Endothelial cell of umbilical vein (primary cell): Measurements from ENCODE around the gene MARK3. TPM values are rescaled to one million over a fixed set of nuclear protein-coding genes. Genes with fewer than 3 reads are reported as not detected.

Experiments
- BruUV-seq: library from RNA; stranded (reverse); fragments of 400-500 nt; replicated peaks from 2 replicates; lab custom pipeline; 2021; lab: Mats Ljungman, UMichigan
- CTCF ChIA-PET: fragments of 300-600, 350-600 bp; sonication (Branson Sonifier 250); formaldehyde crosslinking; loops from one replicate; lab custom pipeline; 2021; ENCODE audit warnings: antibody characterized with exemption, inconsistent platforms; lab: Charles Lee
- POLR2A ChIA-PET: fragments of 300-600, 350-600 bp; sonication (Branson Sonifier 250); formaldehyde crosslinking; loops from one replicate; lab custom pipeline; 2021; ENCODE audit warnings: antibody characterized with exemption, inconsistent platforms; lab: Charles Lee
- DNase-seq: peaks from one replicate; pipeline ENCODE4 v3.0.0-alpha.2; 2011; ENCODE audit warnings: low read depth, low spot score
- FAIRE-seq: peaks from 2 replicates; lab custom pipeline; 2011; peaks lifted over from hg19 to GRCh38; lab: Jason Lieb, UNC
- H2AFZ ChIP-seq: 2 replicates; pipeline ENCODE4 v1.6.0; 2012; ENCODE audit warnings: low read depth, low read length, control low read depth, inconsistent platforms
- H3K27ac ChIP-seq: 2 replicates; pipeline ENCODE4 v1.5.1; 2011; ENCODE audit warnings: low read depth, mild to moderate bottlenecking, control low read depth, low read length, moderate library complexity; ENCODE audit not compliant: insufficient read depth
- H3K27me3 ChIP-seq, 2 experiments: 2 replicates each; pipeline versions ENCODE4 v1.6.0 to v1.6.1; 2011; ENCODE audit warnings: low read length in 2 of 2, mixed read lengths in 1 of 2; ENCODE audit not compliant: control insufficient read depth in 2 of 2, insufficient read depth in 2 of 2
- H3K36me3 ChIP-seq, 2 experiments: 2 replicates in 1 of 2; 3 replicates in 1 of 2; pipeline ENCODE4 v1.5.1; 2011; ENCODE audit warnings: low read length in 2 of 2, mild to moderate bottlenecking in 1 of 2, moderate library complexity in 1 of 2; ENCODE audit not compliant: control insufficient read depth in 2 of 2, insufficient read depth in 2 of 2; ENCODE audit errors: extremely low read depth in 1 of 2
- H3K4me1 ChIP-seq: 3 replicates; pipeline ENCODE4 v1.5.1; 2011; ENCODE audit warnings: mild to moderate bottlenecking, low read length; ENCODE audit not compliant: control insufficient read depth, insufficient read depth; ENCODE audit errors: extremely low read depth
- H3K4me2 ChIP-seq: 2 replicates; pipeline ENCODE4 v1.6.1; 2011; ENCODE audit warnings: low read length, control low read depth, mixed read lengths; ENCODE audit not compliant: insufficient read depth
- H3K4me3 ChIP-seq, 3 experiments: fragments of 200-600 bp in 1 of 3; sonication (generic), shearing (Covaris generic) in 1 of 3; replicated peaks in 1 of 3; 2 replicates each; pipeline ENCODE4 v1.5.1; 2011 to 2016; ENCODE audit warnings: control low read depth in 3 of 3, low read length in 3 of 3, mild to moderate bottlenecking in 2 of 3, inconsistent platforms in 1 of 3, low read depth in 1 of 3, moderate library complexity in 1 of 3; ENCODE audit not compliant: insufficient read depth in 1 of 3
- H3K79me2 ChIP-seq: 2 replicates; pipeline ENCODE4 v1.6.0; 2012; ENCODE audit warnings: low read length, inconsistent platforms; ENCODE audit not compliant: control insufficient read depth, insufficient read depth
- H3K9ac ChIP-seq: replicated peaks from 2 replicates; pipeline ENCODE3; 2011; ENCODE audit warnings: low read length, control low read depth; ENCODE audit not compliant: insufficient read depth; ENCODE audit errors: extremely low read depth
- H3K9me1 ChIP-seq: replicated peaks from 3 replicates; pipeline ENCODE4 v1.6.0; 2011; ENCODE audit warnings: mild to moderate bottlenecking, low read length; ENCODE audit not compliant: control insufficient read depth, insufficient read depth; ENCODE audit errors: extremely low read depth
- H3K9me3 ChIP-seq: replicated peaks from 2 replicates; pipeline ENCODE4 v1.5.1; 2012; ENCODE audit warnings: low read length, inconsistent platforms; ENCODE audit not compliant: control insufficient read depth, insufficient read depth
- H4K20me1 ChIP-seq: replicated peaks from 2 replicates; pipeline ENCODE3; 2011; ENCODE audit warnings: mild to moderate bottlenecking, low read length; ENCODE audit not compliant: control insufficient read depth, insufficient read depth; ENCODE audit errors: extremely low read depth
- EZH2 ChIP-seq: IDR thresholded peaks from 2 replicates; pipeline ENCODE4 v1.6.1; 2012; ENCODE audit warnings: borderline replicate concordance, low read depth, mild to moderate bottlenecking, moderate library complexity, low read length, inconsistent platforms; ENCODE audit not compliant: severe bottlenecking
- FOS ChIP-seq: IDR thresholded peaks from 2 replicates; pipeline ENCODE4 v1.6.1; 2011; ENCODE audit warnings: mild to moderate bottlenecking, low read length, moderate library complexity, borderline replicate concordance; ENCODE audit not compliant: insufficient read depth
- GATA2 ChIP-seq: IDR thresholded peaks from 2 replicates; pipeline ENCODE4 v1.7.0; 2011; ENCODE audit warnings: low read depth, mild to moderate bottlenecking, moderate library complexity, mixed read lengths, low read length; ENCODE audit not compliant: insufficient read length, insufficient read depth
- JUN ChIP-seq: IDR thresholded peaks from 2 replicates; pipeline ENCODE4 v1.6.1; 2011; ENCODE audit warnings: borderline replicate concordance, low read depth; ENCODE audit not compliant: insufficient read length, insufficient read depth
- MYC ChIP-seq: IDR thresholded peaks from one replicate; pipeline ENCODE4 v1.6.1; 2011; ENCODE audit warnings: mild to moderate bottlenecking, low read depth, low read length
- POLR2A ChIP-seq: IDR thresholded peaks from 2 replicates; pipeline ENCODE4 v1.6.1; 2012; ENCODE audit warnings: low read depth, mild to moderate bottlenecking, control low read depth, low read length
- POLR2AphosphoS5 ChIP-seq: IDR thresholded peaks from 2 replicates; pipeline ENCODE4 v1.6.1; 2012; ENCODE audit warnings: low read depth, mild to moderate bottlenecking, control low read depth, low read length, moderate library complexity; ENCODE audit not compliant: insufficient read depth
- dilution Hi-C: fragments of 300-500 bp; cut with MboI; formaldehyde crosslinking; loops from one replicate; pipeline ENCODE4 v1.15.0; 2019; ENCODE audit warnings: low sequenced_read_pairs; ENCODE audit not compliant: extremely low pct_ligation_motif_present
- intact Hi-C: fragments of 100-400 bp; cut with micrococcal nuclease; formaldehyde crosslinking; loops from one replicate; pipeline ENCODE4 v1.10.0; 2022
- polyA plus RNA-seq, 4 experiments: library from polyadenylated mRNA; depleted of rRNA in 3 of 4; stranded (reverse) in 3 of 4; unstranded in 1 of 4; fragments of >200 nt; gene quantifications; 2 replicates each; pipeline versions ENCODE4 v1.2.1 to v1.2.3, GENCODE V29; 2011 to 2012; ENCODE audit warnings: missing spikeins in 1 of 4
- total RNA-seq: library from RNA; stranded (reverse); gene quantifications from 2 replicates; pipeline ENCODE4 v1.2.3, GENCODE V29; 2021
- TF ChIP-seq, protein P1 (sequence below), 2 donors: IDR thresholded peaks; 1 replicate in 1 of 2; 2 replicates in 1 of 2; pipeline ENCODE4 v1.5.1; 2011; ENCODE audit warnings: low read length in 2 of 2, mild to moderate bottlenecking in 2 of 2, moderate library complexity in 2 of 2, control low read depth in 1 of 2, inconsistent platforms in 1 of 2, low read depth in 1 of 2; ENCODE audit not compliant: insufficient read depth in 1 of 2; ENCODE audit errors: extremely low read depth in 1 of 2
- TF ChIP-seq, protein P2 (sequence below): IDR thresholded peaks from 2 replicates; pipeline ENCODE4 v1.6.1; 2011; ENCODE audit not compliant: insufficient read depth, insufficient read length

MARK3 gene
- total and polyA plus RNA-seq, 2 donors (not counting 3 experiments of a cell fraction or from before 2014, with no cell fraction given) = 46.6 to 96.1 TPM

- dilution Hi-C loops = no loop called here
- FAIRE-seq = no peak
- Histone ChIP-seq H3K4me2 (no peak overlapping the region), H3K9ac (no peak overlapping the region), H4K20me1 (no peaks in the 10 kb centered on the region), H3K4me1 (no peaks in the 10 kb centered on the region), H2AFZ (no peak overlapping the region), H3K27me3 (no peaks in the 10 kb centered on the region), H3K79me2 (no peaks in the 10 kb centered on the region), H3K27ac (no peak overlapping the region), H3K36me3 (no peaks in the 10 kb centered on the region), H3K4me3 (no peak overlapping the region), H3K9me3 (no peaks in the 10 kb centered on the region), H3K9me1 (no peaks in the 10 kb centered on the region)
- POLR2A ChIA-PET = no interaction called here
- intact Hi-C loops = no loop called here
- TF ChIP-seq, protein P1, sequence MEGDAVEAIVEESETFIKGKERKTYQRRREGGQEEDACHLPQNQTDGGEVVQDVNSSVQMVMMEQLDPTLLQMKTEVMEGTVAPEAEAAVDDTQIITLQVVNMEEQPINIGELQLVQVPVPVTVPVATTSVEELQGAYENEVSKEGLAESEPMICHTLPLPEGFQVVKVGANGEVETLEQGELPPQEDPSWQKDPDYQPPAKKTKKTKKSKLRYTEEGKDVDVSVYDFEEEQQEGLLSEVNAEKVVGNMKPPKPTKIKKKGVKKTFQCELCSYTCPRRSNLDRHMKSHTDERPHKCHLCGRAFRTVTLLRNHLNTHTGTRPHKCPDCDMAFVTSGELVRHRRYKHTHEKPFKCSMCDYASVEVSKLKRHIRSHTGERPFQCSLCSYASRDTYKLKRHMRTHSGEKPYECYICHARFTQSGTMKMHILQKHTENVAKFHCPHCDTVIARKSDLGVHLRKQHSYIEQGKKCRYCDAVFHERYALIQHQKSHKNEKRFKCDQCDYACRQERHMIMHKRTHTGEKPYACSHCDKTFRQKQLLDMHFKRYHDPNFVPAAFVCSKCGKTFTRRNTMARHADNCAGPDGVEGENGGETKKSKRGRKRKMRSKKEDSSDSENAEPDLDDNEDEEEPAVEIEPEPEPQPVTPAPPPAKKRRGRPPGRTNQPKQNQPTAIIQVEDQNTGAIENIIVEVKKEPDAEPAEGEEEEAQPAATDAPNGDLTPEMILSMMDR (IDR thresholded peaks at IDR 0.05; ENCODE audit: extremely low read depth in 1 of 2, insufficient read depth in 1 of 2, low read depth in 1 of 2, low read length in 2 of 2) = no peak
- no peak for TF ChIP-seq FOS
- TF ChIP-seq, protein P2, sequence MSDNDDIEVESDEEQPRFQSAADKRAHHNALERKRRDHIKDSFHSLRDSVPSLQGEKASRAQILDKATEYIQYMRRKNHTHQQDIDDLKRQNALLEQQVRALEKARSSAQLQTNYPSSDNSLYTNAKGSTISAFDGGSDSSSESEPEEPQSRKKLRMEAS = no peak
- no peak for TF ChIP-seq GATA2
- TF ChIP-seq MYC = no peak
- no peak for TF ChIP-seq JUN
- TF ChIP-seq POLR2A = no peak
- TF ChIP-seq EZH2 = no peak
- TF ChIP-seq POLR2AphosphoS5 = no peak
- DNase-seq = no peak
- CTCF ChIA-PET = interaction anchor here (1.5 to 14.4 kb wide), 4 partner anchors 12 to 50 kb away, joined by 3 to 209 read pairs (median 16); partner anchors contain the start of gene CKB
- BruUV-seq = no TSS peak
Observed at GRCh38 chr14:103549361-103550311, 164.4 kb downstream of the MARK3 start.
